SK-N-MC (cell line): ENCODE data around the gene PPP2R2C.

Source experiments
- EZH2 ChIP-seq: fragments of 200-600 bp; sonication (generic); IDR thresholded peaks from one replicate; pipeline ENCODE4 v1.6.1; 2017; ENCODE audit warnings: antibody characterized with exemption
- POLR2AphosphoS5 ChIP-seq: IDR thresholded peaks from 2 replicates; pipeline ENCODE4 v1.6.1; 2012; ENCODE audit warnings: mild to moderate bottlenecking, low read depth, low read length, borderline replicate concordance

DNA sequence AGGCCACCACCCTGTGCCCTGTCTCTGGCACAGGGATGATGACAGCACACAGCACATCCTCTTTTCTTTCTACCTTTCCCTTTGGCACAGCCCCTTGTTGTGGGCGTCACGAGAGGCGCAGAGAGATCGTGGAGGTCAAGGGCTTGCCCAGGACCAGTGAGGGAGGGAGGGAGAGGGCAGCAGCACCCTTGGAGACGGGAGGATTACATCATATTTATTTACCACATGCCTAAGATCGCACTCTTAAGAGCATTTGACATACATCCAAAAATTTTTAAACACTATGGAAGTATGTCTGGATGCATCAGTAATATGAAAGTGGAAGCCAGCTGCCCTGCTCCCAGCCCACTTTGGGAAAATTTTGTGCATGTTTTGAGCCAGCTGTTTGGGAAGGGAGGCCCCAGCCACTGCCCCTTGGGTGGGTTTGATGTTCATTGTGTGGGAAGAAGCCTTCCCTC lies 190.1 kb downstream of the PPP2R2C start:
- no peak for TF ChIP-seq EZH2
- TF ChIP-seq POLR2AphosphoS5: no peak
